Adrenal gland (tissue), 5 donors: ENCODE results near the gene AKAP13.

ENCODE experiments used
- POLR2A ChIP-seq, 2 donors: fragments of 450-650 bp; IDR thresholded peaks; one replicate each; pipeline ENCODE4 v1.6.1; 2017; ENCODE audit warnings: antibody characterized with exemption in 2 of 2, mild to moderate bottlenecking in 2 of 2, moderate library complexity in 1 of 2
- TF ChIP-seq, protein P1 (sequence below), 6 experiments: fragments of 450-650 bp in 4 of 6; fragments of 200-600 bp in 2 of 6; sonication (generic) in 1 of 6; IDR thresholded peaks; 1 replicate in 5 of 6; 2 replicates in 1 of 6; pipeline versions ENCODE4 v1.5.1 to v1.8.0; 2016 to 2021; ENCODE audit warnings: antibody characterized with exemption in 6 of 6, mild to moderate bottlenecking in 2 of 6, moderate library complexity in 1 of 6
- donor health status: DM: no; HTN: no; CAD: no.

DNA sequence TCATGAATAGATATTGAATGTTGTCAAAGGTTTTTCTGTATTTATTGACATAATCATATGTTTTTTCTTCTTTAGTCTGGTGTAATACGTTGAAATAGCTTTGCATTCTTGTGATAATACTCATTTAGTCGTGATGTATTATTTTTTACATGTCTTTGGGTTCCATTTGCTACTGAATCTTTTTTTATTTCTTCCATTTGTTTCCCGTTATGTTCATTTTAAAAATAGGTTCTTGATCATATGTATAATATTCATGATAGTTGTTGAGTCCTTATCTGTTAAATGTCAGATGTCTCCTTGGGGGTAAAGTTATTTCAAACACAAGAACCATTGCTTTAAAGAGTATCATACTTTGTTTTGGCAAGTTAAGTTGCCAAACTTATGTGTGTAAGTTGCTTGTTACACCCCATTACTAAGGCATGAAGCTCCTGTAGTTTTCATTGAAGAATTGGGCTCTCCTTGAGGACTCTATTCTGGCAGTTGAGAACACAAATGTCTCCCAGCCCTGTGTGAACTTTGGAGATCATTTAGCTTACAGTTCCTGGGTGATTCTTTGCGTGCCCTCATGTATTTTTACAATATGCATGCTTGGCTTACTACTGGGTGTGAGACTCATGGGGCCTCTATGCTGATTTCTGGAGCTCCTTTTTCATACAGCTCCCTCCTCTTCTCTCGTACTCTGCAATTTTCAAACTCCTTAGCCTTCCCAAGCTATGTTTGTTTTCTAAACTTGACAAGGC lies 8.3 kb downstream of the AKAP13 start:
- TF ChIP-seq, protein P1, sequence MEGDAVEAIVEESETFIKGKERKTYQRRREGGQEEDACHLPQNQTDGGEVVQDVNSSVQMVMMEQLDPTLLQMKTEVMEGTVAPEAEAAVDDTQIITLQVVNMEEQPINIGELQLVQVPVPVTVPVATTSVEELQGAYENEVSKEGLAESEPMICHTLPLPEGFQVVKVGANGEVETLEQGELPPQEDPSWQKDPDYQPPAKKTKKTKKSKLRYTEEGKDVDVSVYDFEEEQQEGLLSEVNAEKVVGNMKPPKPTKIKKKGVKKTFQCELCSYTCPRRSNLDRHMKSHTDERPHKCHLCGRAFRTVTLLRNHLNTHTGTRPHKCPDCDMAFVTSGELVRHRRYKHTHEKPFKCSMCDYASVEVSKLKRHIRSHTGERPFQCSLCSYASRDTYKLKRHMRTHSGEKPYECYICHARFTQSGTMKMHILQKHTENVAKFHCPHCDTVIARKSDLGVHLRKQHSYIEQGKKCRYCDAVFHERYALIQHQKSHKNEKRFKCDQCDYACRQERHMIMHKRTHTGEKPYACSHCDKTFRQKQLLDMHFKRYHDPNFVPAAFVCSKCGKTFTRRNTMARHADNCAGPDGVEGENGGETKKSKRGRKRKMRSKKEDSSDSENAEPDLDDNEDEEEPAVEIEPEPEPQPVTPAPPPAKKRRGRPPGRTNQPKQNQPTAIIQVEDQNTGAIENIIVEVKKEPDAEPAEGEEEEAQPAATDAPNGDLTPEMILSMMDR (IDR thresholded peaks at IDR 0.05), result no peak
- TF ChIP-seq POLR2A (IDR thresholded peaks at IDR 0.05), result no peak
